Testis (tissue), 2 donors: ENCODE data around the gene MINDY4B.

Experiments used
- POLR2A ChIP-seq: fragments of 450-650 bp; IDR thresholded peaks from one replicate; pipeline ENCODE4 v1.6.1; 2017; ENCODE audit warnings: antibody characterized with exemption, mild to moderate bottlenecking, moderate library complexity
- TF ChIP-seq, protein P1 (sequence below), 3 experiments: fragments of 450-650 bp in 2 of 3; fragments of 200-600 bp in 1 of 3; sonication (generic) in 1 of 3; IDR thresholded peaks; one replicate each; pipeline ENCODE4 v1.5.1; 2016 to 2019; ENCODE audit warnings: antibody characterized with exemption in 3 of 3, mild to moderate bottlenecking in 2 of 3, moderate library complexity in 1 of 3

DNA sequence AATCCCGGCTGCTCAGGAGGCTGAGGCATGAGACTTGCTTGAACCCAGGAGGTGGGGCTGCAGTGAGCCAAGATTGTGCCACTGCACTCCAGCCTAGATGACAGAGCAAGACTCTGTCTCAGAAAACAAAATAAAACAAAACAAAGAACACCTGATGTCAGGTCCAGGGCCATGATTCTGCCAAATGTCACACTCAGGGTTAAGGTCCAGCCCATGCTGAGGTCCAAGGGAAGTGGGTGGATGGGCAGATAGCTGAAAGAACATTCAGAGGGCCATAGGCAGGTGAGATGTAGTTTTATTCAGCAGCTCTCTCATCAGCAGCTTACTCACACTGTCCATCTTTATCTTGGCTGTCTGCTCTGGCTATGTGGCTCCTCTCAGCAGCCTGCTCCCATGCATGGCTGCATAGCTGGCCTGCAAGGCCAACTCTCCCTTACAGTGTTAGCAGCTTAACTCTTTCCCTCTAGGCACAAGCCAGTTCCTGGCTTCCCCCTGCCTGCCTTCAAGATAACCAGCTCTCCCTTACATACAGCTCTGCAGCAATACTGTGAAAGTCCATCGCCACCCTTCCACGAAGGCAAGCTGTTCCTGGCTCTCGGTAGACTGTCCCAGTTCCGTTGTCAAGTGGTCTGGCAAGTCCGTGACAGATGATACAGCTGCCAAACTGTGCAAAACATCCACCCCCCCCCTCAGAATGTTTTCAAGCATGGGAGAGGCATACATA lies 79.9 kb downstream of the MINDY4B start:
- TF ChIP-seq, protein P1, sequence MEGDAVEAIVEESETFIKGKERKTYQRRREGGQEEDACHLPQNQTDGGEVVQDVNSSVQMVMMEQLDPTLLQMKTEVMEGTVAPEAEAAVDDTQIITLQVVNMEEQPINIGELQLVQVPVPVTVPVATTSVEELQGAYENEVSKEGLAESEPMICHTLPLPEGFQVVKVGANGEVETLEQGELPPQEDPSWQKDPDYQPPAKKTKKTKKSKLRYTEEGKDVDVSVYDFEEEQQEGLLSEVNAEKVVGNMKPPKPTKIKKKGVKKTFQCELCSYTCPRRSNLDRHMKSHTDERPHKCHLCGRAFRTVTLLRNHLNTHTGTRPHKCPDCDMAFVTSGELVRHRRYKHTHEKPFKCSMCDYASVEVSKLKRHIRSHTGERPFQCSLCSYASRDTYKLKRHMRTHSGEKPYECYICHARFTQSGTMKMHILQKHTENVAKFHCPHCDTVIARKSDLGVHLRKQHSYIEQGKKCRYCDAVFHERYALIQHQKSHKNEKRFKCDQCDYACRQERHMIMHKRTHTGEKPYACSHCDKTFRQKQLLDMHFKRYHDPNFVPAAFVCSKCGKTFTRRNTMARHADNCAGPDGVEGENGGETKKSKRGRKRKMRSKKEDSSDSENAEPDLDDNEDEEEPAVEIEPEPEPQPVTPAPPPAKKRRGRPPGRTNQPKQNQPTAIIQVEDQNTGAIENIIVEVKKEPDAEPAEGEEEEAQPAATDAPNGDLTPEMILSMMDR (IDR thresholded peaks at IDR 0.05), result no peak
- TF ChIP-seq POLR2A, result no peak
